VCaP (cell line): ENCODE results near the gene OR8D2.

Experiments used
- H3K27ac ChIP-seq: fragments of 450-650 bp; 2 replicates; pipeline ENCODE4 v1.5.1; 2017
- TF ChIP-seq, protein P1 (sequence below): fragments of 450-650 bp; conservative IDR thresholded peaks from 2 replicates; pipeline ENCODE4 v1.5.1; 2017; ENCODE audit warnings: mild to moderate bottlenecking, moderate library complexity

The OR8D2 gene

DNA sequence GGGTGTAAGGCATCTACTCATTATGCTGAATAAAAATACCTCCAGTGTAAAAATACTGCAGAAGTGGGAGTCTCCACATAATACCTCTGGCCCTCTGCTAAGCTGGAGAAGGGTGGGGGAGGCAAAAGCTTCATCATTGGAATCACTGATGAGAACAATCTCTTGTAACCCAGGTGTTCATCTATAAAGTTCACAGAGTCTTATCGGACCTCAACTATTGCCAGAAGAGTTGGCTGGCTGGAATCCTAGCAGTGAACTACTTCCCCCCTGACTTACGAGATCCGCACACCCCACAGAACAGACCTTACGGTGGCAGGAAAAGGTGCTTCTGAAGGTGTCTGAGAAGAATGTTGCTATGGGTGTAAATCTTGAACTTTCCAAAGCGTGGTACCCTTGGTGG is 8.7 kb downstream of the OR8D2 start:
- H3K27ac ChIP-seq: no peak overlapping the region
- TF ChIP-seq, protein P1, sequence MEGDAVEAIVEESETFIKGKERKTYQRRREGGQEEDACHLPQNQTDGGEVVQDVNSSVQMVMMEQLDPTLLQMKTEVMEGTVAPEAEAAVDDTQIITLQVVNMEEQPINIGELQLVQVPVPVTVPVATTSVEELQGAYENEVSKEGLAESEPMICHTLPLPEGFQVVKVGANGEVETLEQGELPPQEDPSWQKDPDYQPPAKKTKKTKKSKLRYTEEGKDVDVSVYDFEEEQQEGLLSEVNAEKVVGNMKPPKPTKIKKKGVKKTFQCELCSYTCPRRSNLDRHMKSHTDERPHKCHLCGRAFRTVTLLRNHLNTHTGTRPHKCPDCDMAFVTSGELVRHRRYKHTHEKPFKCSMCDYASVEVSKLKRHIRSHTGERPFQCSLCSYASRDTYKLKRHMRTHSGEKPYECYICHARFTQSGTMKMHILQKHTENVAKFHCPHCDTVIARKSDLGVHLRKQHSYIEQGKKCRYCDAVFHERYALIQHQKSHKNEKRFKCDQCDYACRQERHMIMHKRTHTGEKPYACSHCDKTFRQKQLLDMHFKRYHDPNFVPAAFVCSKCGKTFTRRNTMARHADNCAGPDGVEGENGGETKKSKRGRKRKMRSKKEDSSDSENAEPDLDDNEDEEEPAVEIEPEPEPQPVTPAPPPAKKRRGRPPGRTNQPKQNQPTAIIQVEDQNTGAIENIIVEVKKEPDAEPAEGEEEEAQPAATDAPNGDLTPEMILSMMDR: no peak

GRCh38 chr11:124310721-124311120 is 9.3 kb downstream of the OR8D2 start:
- TF ChIP-seq, protein P1: no peak
- no peak overlapping the region for H3K27ac ChIP-seq

DNA sequence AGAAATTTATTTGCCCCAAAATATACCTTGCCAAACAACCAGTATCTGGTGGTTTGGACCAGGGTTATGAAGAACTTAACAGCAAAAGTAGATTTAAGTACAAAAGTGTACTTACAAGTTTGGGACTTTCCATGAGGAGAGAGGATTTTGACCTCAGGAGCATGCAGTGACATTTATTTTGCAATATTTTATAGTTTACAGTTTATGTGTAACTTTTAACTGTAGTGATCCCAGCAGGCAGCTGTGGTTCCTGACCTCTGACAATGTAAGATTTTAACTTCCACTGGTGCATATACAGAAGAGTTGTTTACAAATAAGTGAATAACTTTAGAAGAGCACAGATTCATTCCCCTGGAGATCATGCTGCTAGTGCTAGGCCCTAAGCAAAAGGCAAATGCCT is 12.9 kb downstream of the OR8D2 start:
- no peak overlapping the region for H3K27ac ChIP-seq
- TF ChIP-seq, protein P1: no peak

GRCh38 chr11:124302347-124303125 is 17.5 kb downstream of the OR8D2 start:
- H3K27ac ChIP-seq: no peak overlapping the region
- TF ChIP-seq, protein P1: no peak

GRCh38 chr11:124301548-124301947 is 18.4 kb downstream of the OR8D2 start:
- H3K27ac ChIP-seq: no peak overlapping the region
- TF ChIP-seq, protein P1: no peak

DNA sequence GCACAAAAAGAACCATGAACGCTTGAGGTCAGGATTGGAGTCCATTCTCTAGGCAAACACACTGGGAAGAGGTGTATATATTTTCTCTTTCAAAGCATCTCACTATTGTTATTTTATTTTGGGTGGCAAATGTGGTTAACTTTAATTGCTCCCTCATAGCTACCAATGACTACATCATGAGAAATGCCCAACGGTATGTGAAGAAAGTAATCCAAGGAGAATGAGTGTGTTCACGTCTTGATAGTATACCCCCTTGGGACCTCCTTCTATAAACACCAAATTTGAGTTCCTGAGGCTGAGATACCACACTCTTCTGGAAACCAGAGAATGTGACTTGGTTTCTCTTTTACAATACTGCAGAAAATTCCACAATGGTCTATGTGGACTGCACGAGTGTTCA is 22.1 kb downstream of the OR8D2 start:
- TF ChIP-seq, protein P1: no peak
- H3K27ac ChIP-seq: no peak overlapping the region

GRCh38 chr11:124296016-124296415 is 24.0 kb downstream of the OR8D2 start:
- TF ChIP-seq, protein P1: no peak
- no peak overlapping the region for H3K27ac ChIP-seq
